GM19328 (cell line): Measurements from ENCODE around the gene SORL1.

Experiments used
- ATAC-seq: cut with Tn5 transposase; IDR thresholded peaks from one replicate; pipeline ENCODE4 v1.9.1; 2021; ENCODE audit warnings: mild to moderate bottlenecking, moderate library complexity; ENCODE audit not compliant: unreplicated experiment

SORL1 gene

DNA sequence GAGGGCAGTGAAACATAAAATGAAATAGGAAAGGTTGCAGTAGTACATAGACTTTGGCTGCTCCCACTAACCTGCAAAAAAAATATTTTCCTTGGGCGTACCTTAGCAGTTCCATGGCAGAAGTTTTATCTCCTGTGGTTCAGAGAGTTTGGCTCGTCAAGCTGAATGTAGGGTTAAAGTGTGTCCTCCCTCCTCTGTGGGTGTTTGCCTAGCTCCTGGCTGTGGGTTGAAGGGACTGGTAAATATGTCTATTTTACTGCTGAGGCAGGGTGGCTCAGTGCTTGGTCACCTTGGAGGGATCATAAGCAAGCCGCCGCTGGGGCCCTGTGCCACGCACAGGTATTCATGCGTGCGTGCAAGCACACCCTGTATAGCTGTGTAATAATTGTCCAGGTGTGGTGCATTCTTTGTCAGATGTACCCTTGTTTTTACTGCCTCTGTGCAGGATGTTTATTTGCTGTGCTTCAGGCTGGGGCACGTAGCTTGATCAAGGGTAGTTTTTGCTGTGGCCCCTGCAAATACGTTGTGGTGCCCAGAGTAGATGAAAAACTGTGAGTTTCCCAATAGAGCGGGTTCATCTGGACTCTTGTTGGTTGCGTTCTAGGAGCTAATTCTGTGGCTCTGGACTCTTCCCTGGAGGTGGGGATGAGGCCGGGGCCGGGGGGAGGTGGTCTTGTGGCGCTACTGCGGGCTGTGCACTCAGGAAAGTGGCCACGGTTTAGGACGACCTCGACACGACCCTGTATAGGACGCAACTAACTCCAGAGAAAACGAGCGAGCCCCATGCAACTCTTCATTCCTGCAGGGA is 732 bp upstream of the SORL1 start:
- no peak for ATAC-seq

GRCh38 chr11:121452609-121453150 is 566 bp downstream of the SORL1 start, which contains the start of gene SORL1-AS1:
Gene SORL1-AS1 (minus strand): TSS chr11:121452967.
- ATAC-seq = peak; percentile 15

GRCh38 chr11:121453589-121454299 is 1.6 kb downstream of the SORL1 start:
- ATAC-seq = no peak

DNA sequence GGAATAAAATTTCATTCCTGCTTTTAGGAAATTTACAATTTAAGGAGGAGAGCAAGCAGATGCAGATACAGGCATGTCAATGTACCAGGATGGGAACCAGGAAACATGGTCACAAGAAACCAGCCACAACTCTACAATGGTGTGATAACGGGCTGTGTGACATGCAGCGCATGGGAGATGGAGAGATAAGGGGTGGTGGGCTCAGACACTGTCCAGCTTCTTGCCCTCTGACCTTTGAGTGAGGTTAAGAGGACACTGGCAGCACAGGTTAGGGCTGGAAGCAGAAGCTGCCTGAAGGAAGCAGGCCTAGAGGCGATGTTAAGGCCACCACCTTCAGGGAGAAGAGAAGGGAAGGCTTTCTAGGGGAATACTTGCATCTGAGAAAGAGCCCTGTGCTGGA is 3.0 kb downstream of the SORL1 start:
- no peak for ATAC-seq

DNA sequence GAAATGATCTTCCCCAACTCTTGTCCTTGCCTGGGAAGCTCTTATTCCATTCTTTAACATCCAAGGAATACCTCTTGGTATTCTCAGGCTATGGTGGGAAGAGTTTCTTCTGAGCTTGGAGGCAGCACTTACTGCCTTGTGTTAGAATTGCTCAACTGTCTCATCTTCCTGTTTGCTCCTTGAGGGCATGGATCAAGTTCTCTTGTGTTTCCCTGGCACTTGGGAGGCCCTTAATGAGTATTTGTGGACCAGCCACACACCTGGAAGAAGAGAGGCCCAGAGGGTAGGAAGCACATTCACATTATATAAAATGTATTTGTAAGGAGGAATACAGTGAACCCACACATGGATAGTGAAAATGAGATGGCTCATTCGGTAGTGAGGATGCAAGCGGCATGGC is 4.0 kb downstream of the SORL1 start:
- no peak for ATAC-seq

DNA sequence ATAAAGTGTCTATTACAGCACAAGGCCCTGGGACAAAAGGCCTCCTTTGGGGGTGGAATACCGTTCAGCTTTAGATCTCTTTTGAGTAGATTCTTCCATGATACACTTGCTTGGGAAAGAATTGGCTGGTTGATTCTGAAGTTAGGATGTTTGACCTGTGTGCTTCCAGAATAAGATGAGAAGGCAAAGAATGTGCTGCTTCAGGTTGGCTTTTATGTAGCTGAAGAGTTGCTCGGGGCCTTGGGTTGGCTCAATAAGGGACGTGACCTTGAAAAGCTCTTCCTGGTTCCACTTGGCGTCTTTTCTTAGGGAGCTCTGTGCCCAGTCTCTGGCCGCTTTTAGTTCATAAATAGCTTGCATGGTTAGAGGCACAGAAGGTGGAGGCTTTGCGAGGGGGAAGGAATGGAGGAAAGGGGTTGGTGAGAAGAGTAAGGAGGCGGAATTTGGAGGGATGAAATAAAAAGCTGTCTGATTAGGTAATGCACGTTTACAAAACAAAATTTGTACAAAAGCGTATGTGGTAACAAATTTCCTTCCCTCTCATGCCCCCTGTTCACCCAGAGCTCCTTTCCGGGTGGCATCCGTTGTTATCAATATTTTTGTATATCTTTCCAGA is 4.8 kb downstream of the SORL1 start:
- no peak for ATAC-seq

DNA sequence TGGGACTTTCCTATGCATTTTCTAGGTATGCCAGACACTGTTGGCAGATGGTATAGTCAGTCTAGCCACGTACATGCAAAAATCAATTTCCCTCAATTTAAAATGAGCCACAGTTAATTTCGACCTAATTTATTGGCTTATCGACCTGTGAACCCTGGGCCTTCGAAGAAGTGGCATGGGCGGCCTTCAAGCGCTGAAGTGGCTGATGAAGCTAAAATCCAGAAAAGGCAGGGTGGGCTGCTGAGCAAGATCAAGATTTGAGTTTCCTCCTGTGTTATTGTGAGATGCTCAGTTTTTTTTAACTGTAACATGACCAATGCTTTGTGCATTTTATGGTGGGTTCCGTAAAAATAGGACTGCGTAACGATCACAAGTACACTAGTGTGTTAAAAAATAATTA is 6.4 kb downstream of the SORL1 start:
- no peak for ATAC-seq

DNA sequence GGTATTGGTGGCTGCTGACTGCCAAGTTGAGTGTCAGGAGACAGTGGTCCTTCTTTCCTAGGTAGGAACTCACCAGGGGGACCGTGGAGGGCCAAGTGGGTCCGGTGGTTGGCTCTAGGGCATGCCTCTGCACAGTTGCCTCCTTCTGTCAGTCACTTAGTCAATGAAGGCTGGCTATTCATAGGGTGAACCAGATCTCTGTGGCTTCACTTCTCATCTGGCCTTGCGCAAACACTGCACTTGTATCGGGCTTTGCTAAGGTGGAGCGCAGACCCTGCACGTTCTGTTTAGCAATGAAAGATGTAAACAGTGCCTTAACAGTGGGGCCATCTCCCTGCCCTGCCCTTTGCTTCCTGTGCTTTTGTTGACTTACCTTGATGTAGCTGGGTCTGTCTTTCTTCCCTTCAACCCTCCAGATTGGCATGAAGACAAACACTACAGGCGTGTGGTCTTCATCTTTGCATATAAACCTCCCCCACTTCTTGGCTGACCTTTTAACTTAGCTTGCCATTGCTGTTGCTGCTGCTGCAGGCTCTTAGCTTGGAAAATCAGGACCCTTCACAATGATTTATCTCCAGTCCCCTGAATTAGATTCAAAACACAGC is 7.4 kb downstream of the SORL1 start:
- no peak for ATAC-seq

GRCh38 chr11:121460941-121461514 is 8.9 kb downstream of the SORL1 start:
- ATAC-seq = no peak

DNA sequence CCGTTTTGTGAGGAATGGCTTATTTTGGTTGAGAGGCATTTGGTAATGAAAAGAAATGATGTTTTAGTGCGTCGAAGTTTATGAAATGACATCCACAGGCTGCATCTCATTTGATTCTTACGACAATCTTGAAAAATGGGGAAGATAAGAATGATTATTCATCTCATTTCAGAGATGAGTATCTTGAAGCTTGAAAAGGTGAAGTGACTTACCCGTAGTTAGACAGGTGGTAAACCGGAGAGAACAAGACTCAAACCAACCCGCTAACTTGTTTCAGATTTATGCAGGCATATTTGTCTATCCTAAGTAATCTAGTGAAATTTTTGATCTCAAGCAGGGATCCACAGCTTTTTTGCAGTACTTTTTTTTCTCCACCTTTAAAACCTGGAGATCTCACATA is 9.7 kb downstream of the SORL1 start:
- no peak for ATAC-seq

GRCh38 chr11:121463689-121464335 is 11.7 kb downstream of the SORL1 start:
- no peak for ATAC-seq

DNA sequence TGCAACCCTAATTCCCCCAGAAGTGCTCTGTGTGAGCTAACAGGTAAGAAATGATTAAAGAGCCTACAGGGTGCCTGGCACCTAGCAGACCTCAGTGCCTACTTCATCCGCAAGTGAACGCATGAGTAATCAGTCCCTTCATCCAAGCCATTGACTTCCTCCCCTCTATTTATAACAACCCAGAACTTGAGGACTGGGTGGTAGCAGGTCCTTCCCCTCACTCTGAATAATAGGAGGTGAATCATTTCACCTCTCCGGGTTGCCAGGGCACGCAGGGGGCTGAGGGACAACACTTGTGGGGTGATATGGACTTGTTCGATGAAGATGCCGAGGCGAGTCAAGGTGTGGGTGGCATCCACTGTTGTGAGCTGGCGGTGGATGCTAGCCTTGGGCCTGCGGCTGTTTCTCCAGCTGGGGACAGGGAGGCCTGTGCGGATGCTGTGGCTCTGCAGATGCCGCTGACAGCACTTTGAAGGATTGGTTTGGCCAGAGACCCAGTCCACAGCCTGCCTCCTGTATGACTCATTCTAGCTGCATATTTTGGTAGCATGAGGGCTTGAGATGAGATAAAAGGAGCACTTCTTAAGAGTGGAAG is 12.3 kb downstream of the SORL1 start:
- peak; percentile 34 for ATAC-seq

- no peak for ATAC-seq
Observed at GRCh38 chr11:121465709-121466062, 13.6 kb downstream of the SORL1 start.

DNA sequence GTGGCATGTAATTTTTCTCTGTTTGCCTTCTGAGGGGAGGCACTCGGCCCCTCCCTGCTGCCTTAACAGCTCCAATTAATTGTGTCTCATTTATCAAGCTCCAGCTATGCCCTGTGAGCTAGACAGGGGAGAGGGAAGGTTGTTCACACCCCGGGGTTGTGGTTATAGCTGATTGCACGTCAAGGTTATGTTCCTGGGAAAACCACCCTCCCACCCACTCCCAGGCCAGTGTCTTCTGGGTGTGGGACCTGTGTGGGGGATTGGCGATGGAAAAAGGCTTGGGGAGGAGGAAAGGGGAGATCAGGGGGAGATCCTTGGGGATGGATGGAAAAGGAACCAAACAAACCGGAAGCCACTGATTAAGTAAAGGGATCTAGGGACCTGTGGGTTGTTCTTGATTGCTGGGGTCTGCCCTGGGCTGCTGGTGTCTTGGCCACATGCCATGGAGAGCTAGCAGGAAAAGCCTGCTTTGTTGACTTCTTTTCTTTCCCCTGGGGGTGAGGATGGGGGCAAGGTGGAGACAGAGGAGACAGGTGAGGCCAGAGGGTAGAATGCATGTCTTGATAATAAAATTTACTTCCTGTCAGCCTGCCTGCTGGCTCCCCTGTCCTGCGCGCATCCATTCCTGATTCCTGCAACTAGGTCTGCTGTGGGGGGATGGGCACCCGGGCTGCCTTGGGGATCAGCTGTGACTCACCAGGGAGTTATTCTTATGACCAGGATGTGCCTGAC is 14.1 kb downstream of the SORL1 start:
- no peak for ATAC-seq

- ATAC-seq = no peak
Observed at GRCh38 chr11:121467471-121467870, 15.4 kb downstream of the SORL1 start.

DNA sequence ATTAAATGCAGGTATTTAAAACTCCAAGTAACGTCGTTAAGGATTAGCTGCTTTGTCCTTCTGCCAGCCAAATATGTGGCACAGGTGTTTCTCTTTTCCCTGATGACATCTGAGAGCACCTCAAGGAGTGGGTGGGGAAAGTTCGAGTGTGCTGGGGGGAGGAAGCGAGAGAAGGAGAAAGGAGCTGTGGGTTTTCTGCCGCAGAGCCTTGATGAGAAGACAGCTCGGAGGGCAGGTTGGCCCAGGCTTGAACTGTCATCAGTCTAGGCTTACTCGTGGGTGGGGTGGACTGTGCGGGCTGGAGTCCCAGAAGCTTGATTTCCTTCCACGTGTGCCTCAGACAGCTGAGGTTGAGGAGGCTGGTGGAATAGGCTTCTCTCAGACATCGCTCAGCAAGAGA is 15.9 kb downstream of the SORL1 start:
- ATAC-seq = peak; percentile 55

DNA sequence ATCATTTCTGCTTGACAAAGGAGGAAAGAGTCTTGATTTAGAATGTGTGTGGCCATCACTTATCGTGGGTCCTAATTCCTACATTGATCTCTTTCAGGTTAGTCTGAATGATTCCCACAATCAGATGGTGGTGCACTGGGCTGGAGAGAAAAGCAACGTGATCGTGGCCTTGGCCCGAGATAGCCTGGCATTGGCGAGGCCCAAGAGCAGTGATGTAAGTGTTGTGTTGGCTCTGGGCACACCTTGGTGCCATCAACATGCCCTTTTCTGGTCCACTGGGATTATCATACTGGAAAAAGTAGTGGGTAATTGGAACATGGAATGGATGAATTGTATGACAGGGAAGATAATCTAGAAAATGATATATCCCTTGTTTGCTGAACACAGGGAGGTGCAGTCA is 17.8 kb downstream of the SORL1 start:
- ATAC-seq = no peak

DNA sequence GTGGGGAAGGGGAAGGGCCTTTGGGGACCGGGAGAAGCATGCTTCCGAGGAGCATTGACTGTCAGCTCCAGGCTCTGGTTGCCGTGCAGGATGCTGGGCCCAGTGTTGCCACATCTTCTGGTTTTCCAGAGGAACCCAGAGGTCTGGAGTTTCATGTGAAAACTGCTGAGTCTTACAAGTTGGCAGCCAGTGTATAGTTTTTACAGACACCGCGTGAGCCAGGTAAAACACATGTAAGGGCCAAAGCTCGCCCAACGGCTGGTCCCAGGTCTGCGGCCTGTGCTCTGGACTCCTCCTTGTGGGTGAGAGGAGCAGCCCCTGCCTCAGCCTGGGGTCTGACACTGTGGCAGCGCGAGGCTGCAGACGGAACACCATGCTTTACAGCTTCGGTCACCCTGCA is 19.1 kb downstream of the SORL1 start:
- no peak for ATAC-seq

DNA sequence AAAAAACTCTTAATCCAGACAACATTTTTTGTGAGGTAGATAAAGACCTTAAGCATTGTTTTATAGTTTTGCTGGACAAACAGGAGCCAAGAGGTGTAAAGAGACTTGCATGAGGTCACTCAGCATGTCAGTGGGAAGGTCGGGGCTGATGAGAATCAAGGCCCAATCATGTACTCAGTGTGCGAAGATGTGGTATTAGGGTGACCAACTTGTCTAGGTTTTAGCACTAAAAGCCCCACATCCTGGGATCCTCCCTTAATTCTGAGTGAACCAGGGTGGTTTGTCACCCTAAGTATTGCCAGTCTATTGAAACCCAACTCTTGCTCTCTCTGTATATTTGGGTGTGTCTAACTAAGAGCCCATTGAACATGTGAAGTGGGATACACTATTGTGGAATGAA is 20.2 kb downstream of the SORL1 start:
- ATAC-seq = no peak
